ENCODE data around the gene KCNK4.

KCNK4 gene

GRCh38 chr11:64317325-64317960 lies 26.3 kb downstream of the KCNK4 start, which contains the start of gene TRMT112:
Gene TRMT112, minus strand, starts transcription at chr11:64317559. Its CDS starts 33 bp downstream, at chr11:64317526.
- TF ChIP-seq CTCF (IDR thresholded peaks at IDR 0.05; ENCODE audit: low read depth, low read length, poor library complexity, severe bottlenecking), result no peak
- no peak for TF ChIP-seq EZH2phosphoT487 (IDR thresholded peaks at IDR 0.05; ENCODE audit: borderline replicate concordance, low read length)
- Histone ChIP-seq H3K9me3 (ENCODE audit: control insufficient read depth, insufficient read depth, low read length) (no peaks in the 10 kb centered on the region), H3K4me2 (ENCODE audit: low read length) (peak within 1 kb of the TSS; percentile 79), H4K20me1 (ENCODE audit: control insufficient read depth, insufficient read depth, low read depth, low read length) (no peaks in the 10 kb centered on the region), H3K9me2 (replicated peaks; ENCODE audit: control insufficient read depth, low read length) (no peaks in the 10 kb centered on the region), H3K4me1 (ENCODE audit: control insufficient read depth, low read length) (peaks cover 28% of the 10 kb centered on the region), H3K27me3 (ENCODE audit: control insufficient read depth, low read length) (no peaks in the 10 kb centered on the region), H3K4me3 (ENCODE audit: low read length) (peak within 1 kb of the TSS; percentile 91), H3K36me3 (ENCODE audit: control insufficient read depth, low read length) (peaks cover 67% of the 10 kb centered on the region), H3F3A (ENCODE audit: control insufficient read depth, insufficient read depth) (peaks cover 19% of the 10 kb centered on the region), H3K27ac (ENCODE audit: low read depth, low read length) (peak within 1 kb of the TSS; percentile 93), H3K79me2 (ENCODE audit: control insufficient read depth, low read length) (peaks cover 48% of the 10 kb centered on the region)

- H3K9me3 ChIP-seq (ENCODE audit: control insufficient read depth, insufficient read depth, low read length), result no peaks in the 10 kb centered on the region
- no peaks in the 10 kb centered on the region for H4K20me1 ChIP-seq (ENCODE audit: control insufficient read depth, insufficient read depth, low read depth, low read length)
- H3K27ac ChIP-seq (ENCODE audit: low read depth, low read length), result peak within 1 kb of the TSS; percentile 93
- H3K36me3 ChIP-seq (ENCODE audit: control insufficient read depth, low read length), result peaks cover 66% of the 10 kb centered on the region
- TF ChIP-seq CTCF (IDR thresholded peaks at IDR 0.05; ENCODE audit: low read depth, low read length, poor library complexity, severe bottlenecking) (peak; percentile 51), EZH2phosphoT487 (IDR thresholded peaks at IDR 0.05; ENCODE audit: borderline replicate concordance, low read length) (no peak)
- H3K4me3 ChIP-seq (ENCODE audit: low read length), result peak within 1 kb of the TSS; percentile 91
- peak within 1 kb of the TSS; percentile 79 for H3K4me2 ChIP-seq (ENCODE audit: low read length)
- peaks cover 41% of the 10 kb centered on the region for H3K79me2 ChIP-seq (ENCODE audit: control insufficient read depth, low read length)
- H3K27me3 ChIP-seq (ENCODE audit: control insufficient read depth, low read length), result no peaks in the 10 kb centered on the region
- H3K9me2 ChIP-seq (replicated peaks; ENCODE audit: control insufficient read depth, low read length), result no peaks in the 10 kb centered on the region
- H3F3A ChIP-seq (ENCODE audit: control insufficient read depth, insufficient read depth), result peaks cover 16% of the 10 kb centered on the region
- H3K4me1 ChIP-seq (ENCODE audit: control insufficient read depth, low read length), result peaks cover 28% of the 10 kb centered on the region
These were observed 27.1 kb downstream of the KCNK4 start, which contains the start of gene PRDX5 for GRCh38 chr11:64317961-64318765. Gene PRDX5, plus strand, starts transcription at chr11:64318121. Its CDS starts 95 bp downstream, at chr11:64318216.

GRCh38 chr11:64318766-64319761 lies 28.0 kb downstream of the KCNK4 start:
- Histone ChIP-seq H3K27ac (ENCODE audit: low read depth, low read length) (peak overlapping the region; percentile 93), H3K79me2 (ENCODE audit: control insufficient read depth, low read length) (peaks cover 39% of the 10 kb centered on the region), H3F3A (ENCODE audit: control insufficient read depth, insufficient read depth) (peaks cover 16% of the 10 kb centered on the region), H3K4me3 (ENCODE audit: low read length) (peak overlapping the region; percentile 91), H3K9me3 (ENCODE audit: control insufficient read depth, insufficient read depth, low read length) (no peaks in the 10 kb centered on the region), H3K27me3 (ENCODE audit: control insufficient read depth, low read length) (no peaks in the 10 kb centered on the region), H3K36me3 (ENCODE audit: control insufficient read depth, low read length) (peaks cover 63% of the 10 kb centered on the region), H3K9me2 (replicated peaks; ENCODE audit: control insufficient read depth, low read length) (no peaks in the 10 kb centered on the region), H3K4me1 (ENCODE audit: control insufficient read depth, low read length) (peaks cover 28% of the 10 kb centered on the region), H4K20me1 (ENCODE audit: control insufficient read depth, insufficient read depth, low read depth, low read length) (no peaks in the 10 kb centered on the region), H3K4me2 (ENCODE audit: low read length) (peak overlapping the region; percentile 79)
- TF ChIP-seq CTCF (IDR thresholded peaks at IDR 0.05; ENCODE audit: low read depth, low read length, poor library complexity, severe bottlenecking) (no peak), EZH2phosphoT487 (IDR thresholded peaks at IDR 0.05; ENCODE audit: borderline replicate concordance, low read length) (no peak)
